GM18867 (cell line): ENCODE measurements around the gene IFT74.

ENCODE experiments used
- ATAC-seq: cut with Tn5 transposase; IDR thresholded peaks from one replicate; pipeline ENCODE4 v1.9.1; 2021; ENCODE audit warnings: mild to moderate bottlenecking, moderate library complexity; ENCODE audit not compliant: unreplicated experiment

IFT74 gene

GRCh38 chr9:26973989-26974388, 17.8 kb downstream of the IFT74 start:
- ATAC-seq: no peak

- no peak for ATAC-seq
Measured at GRCh38 chr9:26974927-26975326, 18.7 kb downstream of the IFT74 start.

- no peak for ATAC-seq
Measured at GRCh38 chr9:26975728-26976707, 19.8 kb downstream of the IFT74 start.

DNA sequence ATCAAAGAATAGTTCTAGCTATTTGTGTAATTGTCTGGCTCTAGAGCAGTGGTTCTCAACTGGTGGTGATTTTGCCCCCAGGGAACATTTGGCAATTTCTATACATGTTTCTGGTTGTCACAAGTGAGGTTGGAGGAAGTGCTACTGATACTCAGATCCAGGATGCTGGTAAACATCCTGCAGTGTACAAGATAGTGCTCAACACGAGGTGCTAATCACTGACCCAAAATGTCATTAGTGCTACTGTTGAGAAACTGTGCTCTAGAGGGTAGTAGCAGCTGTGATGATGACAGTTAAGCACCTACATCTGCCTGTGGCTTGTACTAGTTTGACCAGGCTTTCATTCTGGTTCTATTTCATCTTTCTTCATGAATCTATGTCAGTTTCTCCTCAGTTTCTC, 27.1 kb downstream of the IFT74 start:
- peak; percentile 63 for ATAC-seq

- ATAC-seq: no peak
Measured at GRCh38 chr9:26995810-26996209, 39.6 kb downstream of the IFT74 start.

GRCh38 chr9:27003426-27004077, 47.3 kb downstream of the IFT74 start:
- ATAC-seq: no peak

DNA sequence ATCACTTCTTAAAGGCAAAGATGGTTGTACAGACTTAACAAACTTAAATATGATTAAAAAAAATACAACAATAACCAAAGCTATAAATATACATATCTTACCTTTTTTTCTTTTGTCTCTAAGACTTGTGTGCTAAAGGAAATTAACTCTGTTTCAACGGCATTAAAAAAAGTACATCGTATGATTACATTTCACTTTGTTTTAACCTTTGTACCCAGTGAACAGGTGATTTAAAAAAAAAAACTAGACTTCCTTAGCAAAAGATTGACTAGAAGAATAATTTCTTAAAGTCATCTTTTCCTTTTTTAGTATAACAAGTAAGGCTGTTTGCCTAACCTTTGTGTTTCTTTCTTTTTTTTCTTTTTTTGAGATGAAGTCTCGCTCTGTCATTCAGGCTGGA, 49.3 kb downstream of the IFT74 start, which contains the start of gene LRRC19:
Gene LRRC19 (minus strand): TSS at position 182 of the 400 bp plus-strand sequence. CDS start 5,978 bp downstream, outside the sequence.
- ATAC-seq: no peak

- no peak for ATAC-seq
Measured at GRCh38 chr9:27019589-27019988, 63.4 kb downstream of the IFT74 start.

GRCh38 chr9:27022920-27023319, 66.7 kb downstream of the IFT74 start:
- no peak for ATAC-seq

DNA sequence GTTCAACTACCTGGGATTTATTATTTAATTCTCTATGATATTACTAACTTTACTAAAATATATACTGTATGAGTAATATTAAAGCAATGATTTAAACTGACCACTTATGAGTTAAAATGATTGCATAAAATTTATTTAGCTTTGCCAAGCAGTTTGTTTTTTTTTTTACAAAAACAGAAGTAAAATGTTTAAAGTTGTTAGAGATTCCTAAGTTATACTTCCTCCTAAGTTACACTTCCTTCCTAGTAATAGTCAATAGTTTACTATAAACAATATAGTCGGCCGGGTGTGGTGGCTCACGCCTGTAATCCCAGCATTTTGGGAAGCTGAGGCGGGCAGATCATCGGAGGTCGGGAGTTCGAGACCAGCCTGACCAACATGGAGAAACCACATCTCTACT, 73.0 kb downstream of the IFT74 start:
- no peak for ATAC-seq

- ATAC-seq: peak; percentile 87
Measured at GRCh38 chr9:27033815-27034403, 77.7 kb downstream of the IFT74 start.

GRCh38 chr9:27037499-27037898, 81.3 kb downstream of the IFT74 start:
- ATAC-seq: no peak

GRCh38 chr9:27041746-27042145, 85.5 kb downstream of the IFT74 start:
- ATAC-seq: no peak

DNA sequence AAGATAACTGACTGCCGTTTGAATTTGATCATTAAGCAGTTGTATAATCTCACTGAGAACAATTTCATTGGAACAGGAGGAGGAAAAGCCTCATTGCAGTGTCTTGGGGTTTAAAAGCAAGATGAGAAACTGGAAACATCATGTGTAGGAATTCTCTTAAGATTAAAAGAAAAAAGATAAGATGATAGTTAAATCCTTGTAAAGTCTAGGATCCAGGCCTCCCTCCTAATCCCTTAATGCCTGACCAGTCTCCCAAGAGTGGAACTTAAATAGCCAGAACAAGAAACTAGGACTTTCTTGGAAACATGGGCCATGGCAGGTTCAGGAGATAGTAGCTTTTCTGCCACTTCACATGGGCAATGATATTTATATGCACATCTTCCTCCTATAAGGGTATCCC, 86.3 kb downstream of the IFT74 start:
- ATAC-seq: no peak

DNA sequence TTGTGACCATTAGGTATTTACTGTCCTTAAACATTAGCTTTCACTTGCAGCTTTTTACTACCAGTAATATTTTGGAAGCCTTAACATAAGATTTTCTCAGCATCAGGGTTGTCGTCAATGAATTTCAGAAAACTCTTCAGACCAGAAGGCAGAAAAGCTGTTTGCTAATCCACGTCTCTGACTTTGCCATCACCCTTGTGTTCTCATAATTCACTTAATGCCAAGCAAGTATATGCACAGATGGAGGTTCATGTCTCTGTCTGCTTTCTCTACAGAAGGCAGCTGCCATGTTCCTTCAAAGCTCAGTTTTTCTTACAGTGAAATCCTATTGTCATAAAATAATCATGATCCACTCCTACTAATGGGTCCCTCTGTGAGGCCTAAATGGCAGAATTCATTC, 87.0 kb downstream of the IFT74 start:
- ATAC-seq: no peak

DNA sequence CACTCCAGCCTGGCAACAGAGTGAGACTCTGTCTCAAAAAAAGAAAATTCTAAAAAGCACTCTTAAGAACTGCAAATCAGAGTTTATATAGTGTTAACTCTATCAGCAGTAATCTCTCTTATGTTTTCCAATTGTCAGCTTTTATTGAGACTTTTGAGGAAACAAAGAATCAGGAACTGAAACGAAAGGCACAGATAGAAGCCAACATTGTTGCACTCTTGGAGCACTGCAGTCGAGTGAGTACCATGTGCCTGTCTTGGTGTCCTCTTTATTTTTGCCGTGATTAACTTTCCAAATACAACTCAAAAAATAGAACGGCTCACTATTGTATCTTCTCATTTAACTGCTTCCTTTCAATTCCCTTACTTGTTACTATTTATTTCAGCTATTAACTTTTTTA, 90.9 kb downstream of the IFT74 start:
- ATAC-seq: no peak

DNA sequence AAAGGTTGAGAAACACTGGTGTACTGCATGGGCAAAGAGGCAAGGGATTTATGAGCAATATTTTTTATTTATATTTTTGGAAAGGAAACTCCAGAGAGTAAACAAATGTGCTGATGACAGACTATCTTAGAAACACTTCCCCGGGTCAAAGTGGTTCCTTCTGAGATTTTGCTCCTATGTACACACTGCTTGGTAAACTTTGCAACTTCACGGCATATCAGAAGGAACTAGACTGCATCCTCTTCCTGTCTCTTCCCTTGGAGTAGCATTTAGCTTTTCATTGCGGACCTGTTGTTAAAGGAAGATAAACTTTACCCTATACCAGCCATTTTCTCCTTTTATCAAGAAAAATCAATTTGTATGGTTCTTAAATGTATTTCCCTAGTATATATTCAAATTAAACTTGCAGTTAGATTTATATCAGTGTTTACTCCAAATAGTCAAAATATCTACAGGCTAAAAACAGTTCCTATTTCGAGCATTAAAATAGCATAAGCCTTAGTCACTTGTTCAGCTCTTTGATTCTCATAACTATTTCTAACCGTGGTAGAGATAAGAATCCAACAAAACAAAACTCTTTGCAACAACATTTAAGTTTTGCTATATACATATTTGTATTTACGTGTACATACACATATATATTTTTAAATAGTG, 97.3 kb downstream of the IFT74 start:
- no peak for ATAC-seq

GRCh38 chr9:27054125-27054524, 97.9 kb downstream of the IFT74 start:
- ATAC-seq: no peak

DNA sequence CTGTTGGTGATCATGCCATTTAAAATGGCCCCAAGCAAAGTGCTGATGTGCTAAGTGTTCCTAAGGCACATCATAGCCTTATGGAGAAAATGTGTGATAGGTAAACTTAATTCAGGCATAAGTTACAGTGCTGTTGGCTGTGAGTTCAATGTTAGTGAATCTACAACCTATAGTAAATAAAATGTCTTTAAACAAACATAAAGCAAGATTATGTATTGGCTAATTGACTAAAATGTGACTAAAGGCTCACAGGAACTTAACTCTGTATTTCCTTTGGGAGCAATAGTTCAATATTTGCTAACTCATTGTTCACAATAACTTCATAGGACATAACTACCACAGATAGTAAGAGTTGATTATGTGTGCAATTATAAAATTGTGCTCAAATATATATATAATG, 98.6 kb downstream of the IFT74 start:
- ATAC-seq: no peak

DNA sequence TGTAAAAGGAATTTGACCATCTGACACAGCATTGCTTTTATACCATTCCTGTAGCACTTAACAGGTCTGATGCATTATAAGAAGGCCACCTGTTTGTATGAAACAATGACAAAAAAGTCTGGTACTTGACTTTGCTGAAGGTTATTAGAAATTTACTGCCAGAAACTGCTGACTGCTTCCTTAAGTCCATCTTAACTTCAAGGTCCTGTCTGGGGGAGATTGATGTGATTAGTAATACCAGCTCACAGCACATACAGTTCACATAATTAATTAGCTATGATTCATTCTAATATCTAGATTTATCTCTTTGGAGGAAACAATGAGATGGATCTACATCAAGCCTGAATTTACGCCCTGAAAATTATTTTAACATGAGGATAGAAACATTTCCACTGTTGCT, 103.2 kb downstream of the IFT74 start:
- ATAC-seq: no peak

DNA sequence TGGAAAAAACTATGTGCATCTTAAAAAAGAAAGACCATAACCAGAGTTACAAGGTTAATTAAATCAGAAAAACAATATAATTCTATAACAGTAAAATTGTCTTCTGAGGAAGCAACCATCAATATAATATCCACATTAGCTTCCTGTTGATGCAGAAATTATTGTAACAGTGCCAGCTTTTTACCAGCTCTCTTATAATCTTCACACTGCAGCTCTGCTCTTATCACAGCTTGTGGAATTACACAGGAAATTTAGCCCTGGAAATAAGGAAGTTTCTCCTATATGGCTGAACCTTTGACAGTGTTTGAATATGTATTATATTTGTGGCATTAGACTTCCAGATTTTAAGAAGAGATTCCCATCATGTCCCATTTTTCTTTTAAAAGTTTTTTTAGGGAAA, 103.7 kb downstream of the IFT74 start:
- no peak for ATAC-seq
